IMR-90 (cell line): ENCODE results near the gene FAM110D. TPM values are rescaled to one million over a fixed set of nuclear protein-coding genes. Genes with fewer than 3 reads are reported as not detected.

ENCODE experiments used
- ATAC-seq: fragments of 200-7000 bp; cut with Tn5 transposase; 2 replicates; pipeline ENCODE4 v1.9.1; 2020; ENCODE audit warnings: low read depth, mild to moderate bottlenecking, moderate library complexity
- BruUV-seq: library from RNA; stranded (reverse); fragments of 400-500 nt; replicated peaks from 2 replicates; lab custom pipeline; 2021; lab: Mats Ljungman, UMichigan
- CTCF ChIA-PET: fragments of 300-600 bp; formaldehyde crosslinking; extraction: SDS; loops from one replicate; lab custom pipeline; 2021; ENCODE audit warnings: antibody characterized with exemption; lab: Yijun Ruan, JAX
- POLR2A ChIA-PET: fragments of 300-600 bp; sonication (Branson Sonifier 250); formaldehyde crosslinking; loops from one replicate; lab custom pipeline; 2022; ENCODE audit warnings: antibody characterized with exemption; ENCODE audit not compliant: unreplicated experiment; lab: Charles Lee
- DNase-seq: peaks from one replicate; pipeline ENCODE4 v3.0.0; 2013
- H2AFZ ChIP-seq: replicated peaks from 2 replicates; pipeline ENCODE3; 2013; ENCODE audit warnings: low read length, mild to moderate bottlenecking; ENCODE audit not compliant: poor library complexity
- H2AK5ac ChIP-seq: 2 replicates; pipeline ENCODE4 v1.6.1; 2013; ENCODE audit warnings: low read depth, low read length, inconsistent platforms
- H2AK9ac ChIP-seq: replicated peaks from 2 replicates; pipeline ENCODE3; 2013; ENCODE audit warnings: mild to moderate bottlenecking, low read depth, low read length, moderate library complexity; ENCODE audit not compliant: poor library complexity
- H2BK120ac ChIP-seq: 2 replicates; pipeline ENCODE4 v1.6.1; 2013; ENCODE audit warnings: low read depth, low read length, inconsistent platforms
- H2BK15ac ChIP-seq: 3 replicates; pipeline ENCODE4 v1.6.1; 2013; ENCODE audit warnings: low read depth, low read length, inconsistent platforms
- H2BK20ac ChIP-seq: 2 replicates; pipeline ENCODE4 v1.6.1; 2013; ENCODE audit warnings: low read depth, mild to moderate bottlenecking, inconsistent platforms, low read length, moderate library complexity
- H2BK5ac ChIP-seq: 2 replicates; pipeline ENCODE4 v1.6.1; 2013; ENCODE audit warnings: mild to moderate bottlenecking, low read depth, low read length, inconsistent platforms; ENCODE audit not compliant: poor library complexity, severe bottlenecking
- H3K14ac ChIP-seq: replicated peaks from 2 replicates; pipeline ENCODE4 v1.6.1; 2013; ENCODE audit warnings: low read depth, low read length, inconsistent platforms
- H3K18ac ChIP-seq: 2 replicates; pipeline ENCODE4 v1.6.1; 2013; ENCODE audit warnings: low read depth, low read length, control low read depth
- H3K23ac ChIP-seq: 2 replicates; pipeline ENCODE4 v1.6.1; 2013; ENCODE audit warnings: low read depth, low read length, inconsistent platforms
- H3K27ac ChIP-seq: 2 replicates; pipeline ENCODE4 v1.5.1; 2013; ENCODE audit warnings: mild to moderate bottlenecking, control low read depth, low read length; ENCODE audit not compliant: insufficient read depth
- H3K27me3 ChIP-seq: 2 replicates; pipeline ENCODE4 v1.6.1; 2013; ENCODE audit warnings: low read length; ENCODE audit not compliant: control insufficient read depth, insufficient read depth
- H3K36me3 ChIP-seq: 2 replicates; pipeline ENCODE4 v1.6.1; 2013; ENCODE audit warnings: low read length, mixed read lengths; ENCODE audit not compliant: control insufficient read depth, insufficient read depth
- H3K4ac ChIP-seq: 2 replicates; pipeline ENCODE4 v1.6.1; 2013; ENCODE audit warnings: low read depth, low read length, inconsistent platforms
- H3K4me1 ChIP-seq: 2 replicates; pipeline ENCODE4 v1.6.1; 2013; ENCODE audit warnings: low read length, mixed read lengths; ENCODE audit not compliant: control insufficient read depth, insufficient read depth
- H3K4me2 ChIP-seq: 2 replicates; pipeline ENCODE4 v1.6.1; 2013; ENCODE audit warnings: low read depth, mild to moderate bottlenecking, control low read depth, low read length, moderate library complexity
- H3K4me3 ChIP-seq: 2 replicates; pipeline ENCODE4 v1.5.1; 2013; ENCODE audit warnings: low read depth, mild to moderate bottlenecking, control low read depth, low read length, moderate library complexity; ENCODE audit not compliant: insufficient read depth
- H3K56ac ChIP-seq: 2 replicates; pipeline ENCODE4 v1.6.1; 2013; ENCODE audit warnings: low read length, inconsistent platforms; ENCODE audit not compliant: insufficient read depth; ENCODE audit errors: extremely low read depth
- H3K79me1 ChIP-seq, 2 experiments: 2 replicates each; pipeline ENCODE4 v1.6.1; 2013; ENCODE audit warnings: low read length in 2 of 2, inconsistent platforms in 1 of 2, low read depth in 1 of 2
- H3K9ac ChIP-seq: 2 replicates; pipeline ENCODE4 v1.6.1; 2013; ENCODE audit warnings: low read depth, low read length, control low read depth
- H3K9me1 ChIP-seq: 2 replicates; pipeline ENCODE4 v1.6.1; 2013; ENCODE audit warnings: low read length, inconsistent platforms; ENCODE audit not compliant: insufficient read depth
- H3K9me3 ChIP-seq: 2 replicates; pipeline ENCODE4 v1.6.1; 2013; ENCODE audit warnings: low read length; ENCODE audit not compliant: control insufficient read depth, insufficient read depth
- H4K20me1 ChIP-seq: 2 replicates; pipeline ENCODE4 v1.6.1; 2013; ENCODE audit warnings: low read length, inconsistent platforms; ENCODE audit not compliant: insufficient read depth
- H4K5ac ChIP-seq: 2 replicates; pipeline ENCODE4 v1.6.1; 2013; ENCODE audit warnings: mild to moderate bottlenecking, low read depth, low read length, control low read depth
- H4K8ac ChIP-seq, 2 experiments: 2 replicates each; pipeline ENCODE4 v1.6.1; 2013; ENCODE audit warnings: low read depth in 2 of 2, low read length in 2 of 2, control low read depth in 1 of 2, inconsistent platforms in 1 of 2
- H4K91ac ChIP-seq: 2 replicates; pipeline ENCODE4 v1.6.1; 2013; ENCODE audit warnings: low read depth, low read length, inconsistent platforms; ENCODE audit not compliant: insufficient read depth
- BHLHE40 ChIP-seq: fragments of 150-350 bp; IDR thresholded peaks from 2 replicates; pipeline ENCODE4 v1.6.1; 2016; ENCODE audit warnings: mild to moderate bottlenecking, low read depth, low read length
- CHD1 ChIP-seq: IDR thresholded peaks from 2 replicates; pipeline ENCODE4 v1.6.1; 2012; ENCODE audit warnings: low read depth, low read length, improper control_type of control experiment
- MAFK ChIP-seq: IDR thresholded peaks from 2 replicates; pipeline ENCODE4 v1.6.1; 2012; ENCODE audit warnings: low read depth, low read length, improper control_type of control experiment
- MAZ ChIP-seq: IDR thresholded peaks from 2 replicates; pipeline ENCODE4 v1.6.1; 2012; ENCODE audit warnings: low read depth, mild to moderate bottlenecking, low read length, improper control_type of control experiment, moderate library complexity, borderline replicate concordance
- MXI1 ChIP-seq: IDR thresholded peaks from 2 replicates; pipeline ENCODE4 v1.6.1; 2012; ENCODE audit warnings: low read depth, mild to moderate bottlenecking, low read length, moderate library complexity, borderline replicate concordance
- WGBS, 2 experiments: methylation state at CpG; one replicate each; pipeline versions ENCODE4 v1.1.5 to v1.1.7; 2013; ENCODE audit warnings: missing lambda C conversion rate in 2 of 2; ENCODE audit not compliant: insufficient read length in 1 of 2; ENCODE audit errors: extremely low coverage in 2 of 2; 5-methylcytosine and 5-hydroxymethylcytosine counted together
- dilution Hi-C: fragments of 300-500 bp; cut with HindIII; formaldehyde crosslinking; loops from one replicate; pipeline ENCODE4 v1.14.3; 2018; ENCODE audit warnings: low sequenced_read_pairs; ENCODE audit not compliant: unreplicated experiment
- in situ Hi-C: fragments of 300-500 bp; cut with MboI; formaldehyde crosslinking; loops from 3 replicates; pipeline ENCODE4 v1.14.3; 2019; ENCODE audit warnings: low sequenced_read_pairs, inconsistent platforms, mixed read lengths
- intact Hi-C: fragments of 100-400 bp; cut with micrococcal nuclease; formaldehyde crosslinking; loops from 2 replicates; pipeline ENCODE4 v1.10.0; 2022
- polyA plus RNA-seq, 3 experiments: library from polyadenylated mRNA; depleted of rRNA; stranded (reverse); fragments of >200 nt; gene quantifications; 2 replicates each; pipeline ENCODE4 v1.2.3, GENCODE V29; 2012; ENCODE audit warnings: low replicate concordance in 1 of 3
- total RNA-seq: library from RNA; depleted of rRNA; stranded (reverse); fragments of >200 nt; gene quantifications from 2 replicates; pipeline ENCODE4 v1.2.3, GENCODE V29; 2012
- TF ChIP-seq, protein P1 (sequence below): conservative IDR thresholded peaks from 2 replicates; pipeline ENCODE4 v1.5.1; 2012; ENCODE audit warnings: mild to moderate bottlenecking, low read depth, low read length, improper control_type of control experiment
- TF ChIP-seq, protein P2 (sequence below): fragments of 150-350 bp; IDR thresholded peaks from 2 replicates; pipeline ENCODE4 v1.6.1; 2016; ENCODE audit warnings: low read depth, mild to moderate bottlenecking, low read length, moderate library complexity, borderline replicate concordance

Gene FAM110D
- total and polyA plus RNA-seq, 2 of the 4 experiments (the other 2 are of a cell fraction), result not detected

DNA sequence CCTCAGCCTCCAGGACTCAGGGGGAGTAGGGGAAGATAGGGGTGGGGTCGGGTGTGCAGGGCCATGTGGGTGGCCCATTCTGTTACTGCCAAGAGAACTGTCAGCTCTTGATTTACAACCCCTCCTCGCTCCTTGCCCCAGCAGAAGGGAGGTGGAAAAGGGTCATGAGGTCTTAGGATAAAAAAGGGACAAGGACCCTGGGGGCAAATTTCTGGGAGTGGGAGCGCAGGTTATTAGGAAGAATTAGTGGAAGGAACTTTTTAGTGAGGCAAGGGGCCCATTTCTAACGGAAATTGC lies 812 bp downstream of the FAM110D start:
- peaks cover 49% of the 10 kb centered on the region for H3K27me3 ChIP-seq

More for the DNA sequence above, 812 bp downstream of the FAM110D start:
- Histone ChIP-seq H2BK15ac (no peak overlapping the region), H3K9ac (no peak overlapping the region), H3K4ac (no peak overlapping the region), H3K14ac (no peak overlapping the region), H3K23ac (no peak overlapping the region), H3K4me3 (no peak overlapping the region), H2AFZ (no peak overlapping the region), H3K9me1 (no peaks in the 10 kb centered on the region), H4K91ac (no peak overlapping the region), H3K79me1 (no peaks in the 10 kb centered on the region), H2BK120ac (no peak overlapping the region), H3K18ac (no peak overlapping the region), H2BK5ac (no peak overlapping the region), H3K56ac (no peak overlapping the region), H3K27ac (no peak overlapping the region), H3K4me1 (peaks cover 4% of the 10 kb centered on the region), H4K20me1 (no peaks in the 10 kb centered on the region), H3K36me3 (no peaks in the 10 kb centered on the region), H4K5ac (no peak overlapping the region), H3K9me3 (no peaks in the 10 kb centered on the region), H2AK9ac (no peak overlapping the region), H2AK5ac (no peak overlapping the region), H2BK20ac (no peak overlapping the region), H3K4me2 (no peak overlapping the region), H4K8ac (no peak overlapping the region)
- POLR2A ChIA-PET, result no interaction called here
- intact Hi-C loops, result no loop called here
- dilution Hi-C loops, result no loop called here
- no peak for TF ChIP-seq BHLHE40
- TF ChIP-seq MAFK, result no peak
- TF ChIP-seq, protein P1, sequence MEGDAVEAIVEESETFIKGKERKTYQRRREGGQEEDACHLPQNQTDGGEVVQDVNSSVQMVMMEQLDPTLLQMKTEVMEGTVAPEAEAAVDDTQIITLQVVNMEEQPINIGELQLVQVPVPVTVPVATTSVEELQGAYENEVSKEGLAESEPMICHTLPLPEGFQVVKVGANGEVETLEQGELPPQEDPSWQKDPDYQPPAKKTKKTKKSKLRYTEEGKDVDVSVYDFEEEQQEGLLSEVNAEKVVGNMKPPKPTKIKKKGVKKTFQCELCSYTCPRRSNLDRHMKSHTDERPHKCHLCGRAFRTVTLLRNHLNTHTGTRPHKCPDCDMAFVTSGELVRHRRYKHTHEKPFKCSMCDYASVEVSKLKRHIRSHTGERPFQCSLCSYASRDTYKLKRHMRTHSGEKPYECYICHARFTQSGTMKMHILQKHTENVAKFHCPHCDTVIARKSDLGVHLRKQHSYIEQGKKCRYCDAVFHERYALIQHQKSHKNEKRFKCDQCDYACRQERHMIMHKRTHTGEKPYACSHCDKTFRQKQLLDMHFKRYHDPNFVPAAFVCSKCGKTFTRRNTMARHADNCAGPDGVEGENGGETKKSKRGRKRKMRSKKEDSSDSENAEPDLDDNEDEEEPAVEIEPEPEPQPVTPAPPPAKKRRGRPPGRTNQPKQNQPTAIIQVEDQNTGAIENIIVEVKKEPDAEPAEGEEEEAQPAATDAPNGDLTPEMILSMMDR, result no peak
- TF ChIP-seq CHD1, result no peak
- TF ChIP-seq MXI1, result no peak
- TF ChIP-seq, protein P2, sequence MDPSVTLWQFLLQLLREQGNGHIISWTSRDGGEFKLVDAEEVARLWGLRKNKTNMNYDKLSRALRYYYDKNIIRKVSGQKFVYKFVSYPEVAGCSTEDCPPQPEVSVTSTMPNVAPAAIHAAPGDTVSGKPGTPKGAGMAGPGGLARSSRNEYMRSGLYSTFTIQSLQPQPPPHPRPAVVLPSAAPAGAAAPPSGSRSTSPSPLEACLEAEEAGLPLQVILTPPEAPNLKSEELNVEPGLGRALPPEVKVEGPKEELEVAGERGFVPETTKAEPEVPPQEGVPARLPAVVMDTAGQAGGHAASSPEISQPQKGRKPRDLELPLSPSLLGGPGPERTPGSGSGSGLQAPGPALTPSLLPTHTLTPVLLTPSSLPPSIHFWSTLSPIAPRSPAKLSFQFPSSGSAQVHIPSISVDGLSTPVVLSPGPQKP, result no peak
- no peak for TF ChIP-seq MAZ
- ATAC-seq (no peak), DNase-seq (no peak)
- CTCF ChIA-PET, result no interaction called here
- no TSS peak for BruUV-seq
- in situ Hi-C loops, result no loop called here
- 43% methylated on average over 2 of the region's 4 CpGs; no CpG with 5 or more reads in 1 of the 2 experiments for WGBS, 2 experiments
